Cardiac muscle cell (in vitro differentiated cells and primary cell): ENCODE results near the gene VWC2L. TPM values are rescaled to one million over a fixed set of nuclear protein-coding genes. Genes with fewer than 3 reads are reported as not detected.

Experiments
- DNase-seq, 2 donors: peaks; one replicate each; pipeline versions ENCODE4 v3.0.0 to v3.0.0-alpha.2; 2010 to 2017; ENCODE audit warnings: low read depth in 1 of 2, low spot score in 1 of 2
- H3K27ac ChIP-seq: fragments of 200-600 bp; sonication (generic); 2 replicates; pipeline ENCODE4 v1.5.1; 2016
- H3K27me3 ChIP-seq: fragments of 200-600 bp; sonication (generic); 2 replicates; pipeline ENCODE4 v1.6.0; 2016; ENCODE audit warnings: control low read depth
- H3K36me3 ChIP-seq: fragments of 200-600 bp; sonication (generic); 2 replicates; pipeline ENCODE4 v1.5.1; 2016; ENCODE audit warnings: control low read depth
- H3K4me1 ChIP-seq: fragments of 200-600 bp; sonication (generic); 2 replicates; pipeline ENCODE4 v1.8.1; 2017; ENCODE audit warnings: low read depth, mild to moderate bottlenecking, mixed run types
- H3K4me3 ChIP-seq: fragments of 200-600 bp; sonication (generic); 2 replicates; pipeline ENCODE4 v1.5.1; 2016; ENCODE audit warnings: mild to moderate bottlenecking
- H3K9me3 ChIP-seq: fragments of 200-600 bp; sonication (generic); 2 replicates; pipeline ENCODE4 v1.5.1; 2017; ENCODE audit warnings: low read depth, mild to moderate bottlenecking, control low read depth
- CTCF ChIP-seq: IDR thresholded peaks from 2 replicates; pipeline ENCODE4 v1.5.1; 2012; ENCODE audit warnings: low read depth, mild to moderate bottlenecking, low read length
- polyA plus RNA-seq: library from polyadenylated mRNA; unstranded; fragments of >200 nt; fragmentation: Nextera tagmentation; extraction: Ambion mirVana; gene quantifications from 2 replicates; pipeline ENCODE4 v1.2.1, GENCODE V29; 2016
- total RNA-seq: library from RNA; depleted of rRNA; stranded (reverse); fragments of >200 nt; gene quantifications from 2 replicates; pipeline ENCODE4 v1.2.3, GENCODE V29; 2016

VWC2L gene
- total and polyA plus RNA-seq, 2 experiments from 2014 or later = 0.10 to 0.24 TPM

- Histone ChIP-seq H3K4me3 (no peak overlapping the region), H3K27ac (no peak overlapping the region), H3K4me1 (no peaks in the 10 kb centered on the region), H3K36me3 (no peaks in the 10 kb centered on the region), H3K9me3 (no peaks in the 10 kb centered on the region), H3K27me3 (no peaks in the 10 kb centered on the region)
- no peak for DNase-seq
- no peak for TF ChIP-seq CTCF
Measured at GRCh38 chr2:214515111-214515510, 104.3 kb downstream of the VWC2L start.

- no peaks in the 10 kb centered on the region for H3K27me3 ChIP-seq
- no peaks in the 10 kb centered on the region for H3K4me1 ChIP-seq
- H3K4me3 ChIP-seq = no peak overlapping the region
- no peak for TF ChIP-seq CTCF
- H3K9me3 ChIP-seq = no peaks in the 10 kb centered on the region
- H3K27ac ChIP-seq = no peak overlapping the region
- no peaks in the 10 kb centered on the region for H3K36me3 ChIP-seq
- no peak for DNase-seq
Measured at GRCh38 chr2:214519258-214519818, 108.5 kb downstream of the VWC2L start.

- Histone ChIP-seq H3K36me3 (no peaks in the 10 kb centered on the region), H3K9me3 (no peaks in the 10 kb centered on the region), H3K27ac (no peak overlapping the region), H3K4me3 (no peak overlapping the region), H3K4me1 (peaks cover 12% of the 10 kb centered on the region), H3K27me3 (no peaks in the 10 kb centered on the region)
- DNase-seq = no peak
- no peak for TF ChIP-seq CTCF
Measured at GRCh38 chr2:214529021-214529420, 118.2 kb downstream of the VWC2L start.

GRCh38 chr2:214529514-214529913, 118.7 kb downstream of the VWC2L start:
- H3K9me3 ChIP-seq = no peaks in the 10 kb centered on the region
- H3K27ac ChIP-seq = no peak overlapping the region
- no peaks in the 10 kb centered on the region for H3K36me3 ChIP-seq
- no peak for TF ChIP-seq CTCF
- DNase-seq = no peak
- H3K4me3 ChIP-seq = no peak overlapping the region
- peaks cover 12% of the 10 kb centered on the region for H3K4me1 ChIP-seq
- no peaks in the 10 kb centered on the region for H3K27me3 ChIP-seq

GRCh38 chr2:214533541-214533940, 122.7 kb downstream of the VWC2L start:
- H3K9me3 ChIP-seq = no peaks in the 10 kb centered on the region
- no peak for DNase-seq
- no peaks in the 10 kb centered on the region for H3K36me3 ChIP-seq
- no peak for TF ChIP-seq CTCF
- no peaks in the 10 kb centered on the region for H3K27me3 ChIP-seq
- H3K27ac ChIP-seq = no peak overlapping the region
- H3K4me3 ChIP-seq = no peak overlapping the region
- peaks cover 12% of the 10 kb centered on the region for H3K4me1 ChIP-seq
